ENCODE results near the gene PSMB1. TPM values are rescaled to one million over a fixed set of nuclear protein-coding genes. Genes with fewer than 3 reads are reported as not detected.

The PSMB1 gene
- total and polyA plus RNA-seq, 2 experiments from 2014 or later = 357 to 576 TPM

- ATAC-seq (no peak), DNase-seq (ENCODE audit: low spot score) (no peak)
- no peak overlapping the region for H3K4me2 ChIP-seq
- H3K27ac ChIP-seq (ENCODE audit: low read depth) = no peak overlapping the region
- H3K4me3 ChIP-seq = no peak overlapping the region
- H3F3A ChIP-seq (replicated peaks; ENCODE audit: low read depth) = no peaks in the 10 kb centered on the region
- H4K20me1 ChIP-seq (replicated peaks; ENCODE audit: insufficient read depth) = no peaks in the 10 kb centered on the region
- no peak overlapping the region for H2AFZ ChIP-seq
- H3K4me3 Mint-ChIP-seq = no peak overlapping the region
- H3K27me3 Mint-ChIP-seq (ENCODE audit: insufficient read depth, low read depth, poor library complexity) = peaks cover 7% of the 10 kb centered on the region
- H3K27ac Mint-ChIP-seq = no peak overlapping the region
- H3K36me3 Mint-ChIP-seq (ENCODE audit: low read depth) = peaks cover 2% of the 10 kb centered on the region; the same call in 1 of the 3 replicates
- H3K4me1 Mint-ChIP-seq = peaks cover 12% of the 10 kb centered on the region
- no peaks in the 10 kb centered on the region for H3K27me3 ChIP-seq (ENCODE audit: insufficient read depth)
- no peak for TF ChIP-seq REST (IDR thresholded peaks at IDR 0.05; ENCODE audit: unreplicated experiment)
- TF ChIP-seq ETS1 (IDR thresholded peaks at IDR 0.05) = no peak
- no peak for TF ChIP-seq ZNF331 (CRISPR knock-in tag; IDR thresholded peaks at IDR 0.05; ENCODE audit: low read depth)
- peaks cover 6% of the 10 kb centered on the region; the same call in 2 of the 3 replicates for H3K9me3 Mint-ChIP-seq
- H3K9me2 ChIP-seq (ENCODE audit: insufficient read depth) = peaks cover under 1% of the 10 kb centered on the region; the same call in 1 of the 2 replicates
- H3K79me2 ChIP-seq (replicated peaks; ENCODE audit: insufficient read depth) = no peaks in the 10 kb centered on the region
- peaks cover 7% of the 10 kb centered on the region; the same call in 1 of the 2 replicates for H3K4me1 ChIP-seq (ENCODE audit: insufficient read depth)
- no peaks in the 10 kb centered on the region for H3K36me3 ChIP-seq (ENCODE audit: insufficient read depth)
Observed at GRCh38 chr6:170493354-170493753, 59.8 kb downstream of the PSMB1 start.

- peaks cover 7% of the 10 kb centered on the region for H3K27me3 Mint-ChIP-seq (ENCODE audit: insufficient read depth, low read depth, poor library complexity)
- Histone ChIP-seq H3K9me2 (ENCODE audit: insufficient read depth) (no peaks in the 10 kb centered on the region), H3K4me3 (no peak overlapping the region), H3K36me3 (ENCODE audit: insufficient read depth) (no peaks in the 10 kb centered on the region), H3F3A (replicated peaks; ENCODE audit: low read depth) (no peaks in the 10 kb centered on the region), H3K4me2 (no peak overlapping the region), H3K27ac (ENCODE audit: low read depth) (no peak overlapping the region), H3K79me2 (replicated peaks; ENCODE audit: insufficient read depth) (no peaks in the 10 kb centered on the region), H3K4me1 (ENCODE audit: insufficient read depth) (no peaks in the 10 kb centered on the region), H2AFZ (no peak overlapping the region), H3K27me3 (ENCODE audit: insufficient read depth) (no peaks in the 10 kb centered on the region), H4K20me1 (replicated peaks; ENCODE audit: insufficient read depth) (no peaks in the 10 kb centered on the region)
- H3K27ac Mint-ChIP-seq = no peak overlapping the region
- H3K36me3 Mint-ChIP-seq (ENCODE audit: low read depth) = no peaks in the 10 kb centered on the region
- no peaks in the 10 kb centered on the region; the same call in 2 of the 3 replicates for H3K4me1 Mint-ChIP-seq
- ATAC-seq (no peak), DNase-seq (ENCODE audit: low spot score) (no peak)
- peaks cover 3% of the 10 kb centered on the region; the same call in 1 of the 3 replicates for H3K9me3 Mint-ChIP-seq
- H3K4me3 Mint-ChIP-seq = no peak overlapping the region
- TF ChIP-seq EZH2 (IDR thresholded peaks at IDR 0.05; ENCODE audit: low read depth, unreplicated experiment) (no peak), ZNF331 (CRISPR knock-in tag; IDR thresholded peaks at IDR 0.05; ENCODE audit: low read depth) (no peak), JUNB (IDR thresholded peaks at IDR 0.05; ENCODE audit: unreplicated experiment) (no peak), NANOG (IDR thresholded peaks at IDR 0.05; ENCODE audit: borderline replicate concordance) (no peak), POLR2AphosphoS5 (IDR thresholded peaks at IDR 0.05; ENCODE audit: low read depth) (no peak), EZH2phosphoT487 (IDR thresholded peaks at IDR 0.05; ENCODE audit: unreplicated experiment) (no peak), REST (IDR thresholded peaks at IDR 0.05; ENCODE audit: unreplicated experiment) (no peak)
Observed at GRCh38 chr6:170490259-170490658, 62.8 kb downstream of the PSMB1 start.
